SK-N-SH (cell line): Measurements from ENCODE around the gene PAPOLA. TPM values are rescaled to one million over a fixed set of nuclear protein-coding genes. Genes with fewer than 3 reads are reported as not detected.

Experiments used
- CTCF ChIA-PET: fragments of 300-600, 350-600 bp; formaldehyde crosslinking; extraction: SDS; loops from one replicate; lab custom pipeline; 2021; lab: Yijun Ruan, JAX
- POLR2A ChIA-PET: fragments of 350-600 bp; sonication (Branson Sonifier 250); formaldehyde crosslinking; extraction: SDS; loops from one replicate; lab custom pipeline; 2020; ENCODE audit warnings: antibody characterized with exemption, inconsistent platforms; lab: Yijun Ruan, JAX
- DNase-seq: peaks from one replicate; pipeline ENCODE4 v3.0.0; 2012
- H2AFZ ChIP-seq: fragments of 200-600 bp; sonication (generic); 2 replicates; pipeline ENCODE4 v1.8.1; 2016; ENCODE audit warnings: antibody characterized with exemption, mild to moderate bottlenecking, low read depth
- H3F3A ChIP-seq: fragments of 200-600 bp; sonication (generic); replicated peaks from 2 replicates; pipeline ENCODE3; 2016; ENCODE audit warnings: antibody characterized with exemption, mild to moderate bottlenecking; ENCODE audit not compliant: insufficient read depth
- H3K27ac ChIP-seq, 2 experiments: fragments of 200-500 bp in 1 of 2; fragments of 200-600 bp in 1 of 2; sonication (Bioruptor generic) in 1 of 2; sonication (generic), shearing (Covaris generic) in 1 of 2; 2 replicates each; pipeline versions ENCODE4 v1.5.1 to v1.6.1; 2014 to 2016; ENCODE audit warnings: low read depth in 2 of 2, inconsistent platforms in 1 of 2, low read length in 1 of 2, mild to moderate bottlenecking in 1 of 2, mixed read lengths in 1 of 2
- H3K27me3 ChIP-seq: fragments of 200-600 bp; sonication (generic), shearing (Covaris generic); 2 replicates; pipeline ENCODE4 v1.6.1; 2016; ENCODE audit warnings: mixed run types; ENCODE audit not compliant: insufficient read depth
- H3K36me3 ChIP-seq, 2 experiments: fragments of 200-500 bp in 1 of 2; fragments of 200-600 bp in 1 of 2; sonication (Bioruptor generic) in 1 of 2; sonication (generic) in 1 of 2; replicated peaks in 1 of 2; 2 replicates each; pipeline versions ENCODE3 to v1.5.1; 2014 to 2016; ENCODE audit warnings: low read length in 1 of 2, mild to moderate bottlenecking in 1 of 2; ENCODE audit not compliant: insufficient read depth in 2 of 2, control insufficient read depth in 1 of 2
- H3K4me1 ChIP-seq, 2 experiments: fragments of 200-500 bp in 1 of 2; fragments of 200-600 bp in 1 of 2; sonication (Bioruptor generic) in 1 of 2; sonication (generic), shearing (Covaris generic) in 1 of 2; 2 replicates each; pipeline versions ENCODE4 v1.5.1 to v1.6.1; 2014 to 2016; ENCODE audit warnings: low read depth in 1 of 2, low read length in 1 of 2, mixed run types in 1 of 2; ENCODE audit not compliant: insufficient read depth in 2 of 2, control insufficient read depth in 1 of 2
- H3K4me2 ChIP-seq: fragments of 200-600 bp; sonication (generic), shearing (Covaris generic); 2 replicates; pipeline ENCODE4 v1.6.1; 2017; ENCODE audit warnings: mixed run types
- H3K4me3 ChIP-seq, 2 experiments: fragments of 200-500 bp in 1 of 2; fragments of 200-600 bp in 1 of 2; sonication (Bioruptor generic) in 1 of 2; sonication (generic), shearing (Covaris generic) in 1 of 2; 2 replicates each; pipeline versions ENCODE4 v1.5.1 to v1.8.1; 2014 to 2016; ENCODE audit warnings: low read depth in 2 of 2, inconsistent platforms in 1 of 2, low read length in 1 of 2, mild to moderate bottlenecking in 1 of 2, mixed read lengths in 1 of 2, moderate library complexity in 1 of 2
- H3K79me2 ChIP-seq: fragments of 200-600 bp; sonication (generic); 2 replicates; pipeline ENCODE4 v1.8.1; 2017; ENCODE audit warnings: mild to moderate bottlenecking; ENCODE audit not compliant: insufficient read depth
- H3K9ac ChIP-seq: fragments of 200-600 bp; sonication (generic); 2 replicates; pipeline ENCODE4 v1.6.1; 2017; ENCODE audit warnings: mixed run types
- H3K9me2 ChIP-seq: fragments of 200-600 bp; sonication (generic); 2 replicates; pipeline ENCODE4 v1.6.1; 2017; ENCODE audit warnings: mixed run types
- H3K9me3 ChIP-seq: fragments of 200-600 bp; sonication (generic); 2 replicates; pipeline ENCODE4 v1.6.1; 2017; ENCODE audit warnings: mixed run types, mild to moderate bottlenecking, moderate library complexity
- H4K20me1 ChIP-seq: fragments of 200-600 bp; sonication (generic); 2 replicates; pipeline ENCODE4 v1.6.1; 2017; ENCODE audit warnings: mild to moderate bottlenecking, mixed run types; ENCODE audit not compliant: insufficient read depth
- ELF1 ChIP-seq: IDR thresholded peaks from 2 replicates; pipeline ENCODE4 v1.4.0; 2012
- FOSL2 ChIP-seq: IDR thresholded peaks from 2 replicates; pipeline ENCODE4 v1.4.0; 2012; ENCODE audit warnings: low read depth, mild to moderate bottlenecking, moderate library complexity, borderline replicate concordance
- FOXJ3 ChIP-seq: sonication (generic); formaldehyde crosslinking; IDR thresholded peaks from 2 replicates; pipeline ENCODE4 v1.5.1; 2020; ENCODE audit warnings: mild to moderate bottlenecking, missing genetic modification reagents
- FOXM1 ChIP-seq: IDR thresholded peaks from 2 replicates; pipeline ENCODE4 v1.4.0; 2012; ENCODE audit warnings: low read depth, mild to moderate bottlenecking
- GATA2 ChIP-seq: sonication (generic); formaldehyde crosslinking; IDR thresholded peaks from 2 replicates; pipeline ENCODE4 v1.5.0; 2020; ENCODE audit warnings: mild to moderate bottlenecking, missing genetic modification reagents
- MEF2A ChIP-seq: IDR thresholded peaks from 2 replicates; pipeline ENCODE4 v1.4.0; 2012; ENCODE audit warnings: low read depth, borderline replicate concordance
- NFIC ChIP-seq: IDR thresholded peaks from 2 replicates; pipeline ENCODE4 v1.4.0; 2012; ENCODE audit warnings: borderline replicate concordance
- RAD21 ChIP-seq: IDR thresholded peaks from 2 replicates; pipeline ENCODE4 v1.6.1; 2012; ENCODE audit warnings: mild to moderate bottlenecking, low read length
- RCOR1 ChIP-seq: fragments of 150-350 bp; IDR thresholded peaks from 2 replicates; pipeline ENCODE4 v1.6.1; 2017; ENCODE audit warnings: antibody characterized with exemption, low read length
- RFX5 ChIP-seq: IDR thresholded peaks from 2 replicates; pipeline ENCODE4 v1.6.1; 2012; ENCODE audit warnings: mild to moderate bottlenecking, improper control_type of control experiment, low read length
- RXRA ChIP-seq: IDR thresholded peaks from 2 replicates; pipeline ENCODE4 v1.4.0; 2012; ENCODE audit warnings: low read depth, mild to moderate bottlenecking, borderline replicate concordance
- SIN3A ChIP-seq: IDR thresholded peaks from 2 replicates; pipeline ENCODE4 v1.6.1; 2012; ENCODE audit warnings: low read depth, mild to moderate bottlenecking, low read length, moderate library complexity, borderline replicate concordance
- SMC3 ChIP-seq: IDR thresholded peaks from 2 replicates; pipeline ENCODE4 v1.6.1; 2012; ENCODE audit warnings: low read depth, low read length, improper control_type of control experiment
- TEAD4 ChIP-seq: IDR thresholded peaks from 2 replicates; pipeline ENCODE4 v1.4.0; 2012; ENCODE audit warnings: mild to moderate bottlenecking, borderline replicate concordance; ENCODE audit not compliant: insufficient read depth
- WGBS: methylation state at CpG from one replicate; pipeline ENCODE4 v1.1.6; 2017; ENCODE audit warnings: low lambda C conversion rate; 5-methylcytosine and 5-hydroxymethylcytosine counted together
- polyA plus RNA-seq, 3 experiments: library from polyadenylated mRNA; depleted of rRNA; stranded (reverse); fragments of >200 nt; gene quantifications; 2 replicates each; pipeline ENCODE4 v1.2.3, GENCODE V29; 2012
- TF ChIP-seq, protein P1 (sequence below): IDR thresholded peaks from 2 replicates; pipeline ENCODE4 v1.4.0; 2012; ENCODE audit warnings: low read depth, borderline replicate concordance
- TF ChIP-seq, protein P2 (sequence below): IDR thresholded peaks from 2 replicates; pipeline ENCODE4 v1.4.0; 2012; ENCODE audit warnings: low read depth
- TF ChIP-seq, protein P3 (sequence below): fragments of 150-350 bp; IDR thresholded peaks from 2 replicates; pipeline ENCODE4 v1.6.1; 2016; ENCODE audit warnings: mild to moderate bottlenecking, low read depth, low read length
- TF ChIP-seq, protein P4 (sequence below): IDR thresholded peaks from 2 replicates; pipeline ENCODE4; 2012

The PAPOLA gene
- polyA plus RNA-seq, 1 of the 3 experiments (the other 2 are of a cell fraction), result 53.7 TPM

DNA sequence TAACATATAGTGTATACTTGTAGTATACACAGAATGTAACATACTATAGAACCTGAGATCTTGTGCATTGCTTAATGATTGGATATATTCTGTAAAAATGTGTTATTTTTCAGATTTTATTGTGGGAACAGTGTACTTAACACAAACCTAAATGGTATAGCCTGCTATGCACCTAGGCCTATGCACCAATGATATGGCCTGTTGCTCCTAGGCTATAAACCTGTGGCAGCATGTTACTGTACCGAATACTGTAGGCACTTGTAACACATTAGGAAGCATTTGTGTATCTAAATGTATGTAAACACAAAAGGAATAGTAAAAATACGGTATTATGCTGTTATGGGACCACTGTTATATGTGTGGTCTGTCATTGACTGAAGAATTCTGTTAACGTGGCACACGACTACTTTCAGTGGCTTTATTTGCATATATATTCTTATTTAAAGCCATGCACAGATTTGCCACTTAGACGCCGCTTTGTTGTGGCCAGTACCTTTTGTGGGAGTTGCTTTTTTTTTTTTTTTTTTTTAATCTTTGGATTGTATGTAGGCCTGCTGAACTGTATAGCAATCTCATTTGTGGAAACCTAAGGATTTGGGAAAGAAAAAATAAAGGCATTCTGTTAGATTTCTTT, 7.4 kb downstream of the PAPOLA start:
- POLR2A ChIA-PET, result no interaction called here
- Histone ChIP-seq H3K9me3 (no peaks in the 10 kb centered on the region), H3K36me3 (peaks cover 2 to 4% of the 10 kb centered on the region in 2 experiments), H3K27me3 (no peaks in the 10 kb centered on the region), H3K4me3 (no peak overlapping the region), H3K4me2 (no peak overlapping the region), H3K79me2 (peaks cover 100% of the 10 kb centered on the region), H3K27ac (no peak overlapping the region), H3K9ac (no peak overlapping the region), H3F3A (no peaks in the 10 kb centered on the region), H4K20me1 (peaks cover 98% of the 10 kb centered on the region), H2AFZ (no peak overlapping the region), H3K9me2 (no peaks in the 10 kb centered on the region), H3K4me1 (peaks cover 4 to 7% of the 10 kb centered on the region in 2 experiments; a peak in 3 of 4 replicates)
- CTCF ChIA-PET, result no interaction called here
- TF ChIP-seq, protein P1, sequence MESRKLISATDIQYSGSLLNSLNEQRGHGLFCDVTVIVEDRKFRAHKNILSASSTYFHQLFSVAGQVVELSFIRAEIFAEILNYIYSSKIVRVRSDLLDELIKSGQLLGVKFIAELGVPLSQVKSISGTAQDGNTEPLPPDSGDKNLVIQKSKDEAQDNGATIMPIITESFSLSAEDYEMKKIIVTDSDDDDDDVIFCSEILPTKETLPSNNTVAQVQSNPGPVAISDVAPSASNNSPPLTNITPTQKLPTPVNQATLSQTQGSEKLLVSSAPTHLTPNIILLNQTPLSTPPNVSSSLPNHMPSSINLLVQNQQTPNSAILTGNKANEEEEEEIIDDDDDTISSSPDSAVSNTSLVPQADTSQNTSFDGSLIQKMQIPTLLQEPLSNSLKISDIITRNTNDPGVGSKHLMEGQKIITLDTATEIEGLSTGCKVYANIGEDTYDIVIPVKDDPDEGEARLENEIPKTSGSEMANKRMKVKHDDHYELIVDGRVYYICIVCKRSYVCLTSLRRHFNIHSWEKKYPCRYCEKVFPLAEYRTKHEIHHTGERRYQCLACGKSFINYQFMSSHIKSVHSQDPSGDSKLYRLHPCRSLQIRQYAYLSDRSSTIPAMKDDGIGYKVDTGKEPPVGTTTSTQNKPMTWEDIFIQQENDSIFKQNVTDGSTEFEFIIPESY, result no peak
- TF ChIP-seq RAD21 (no peak), NFIC (no peak), FOXJ3 (CRISPR knock-in tag) (no peak), SMC3 (no peak), RFX5 (no peak), MEF2A (no peak), RXRA (no peak)
- WGBS, result 90% methylated on average over 6 of the region's 6 CpGs
- DNase-seq, result no peak

DNA sequence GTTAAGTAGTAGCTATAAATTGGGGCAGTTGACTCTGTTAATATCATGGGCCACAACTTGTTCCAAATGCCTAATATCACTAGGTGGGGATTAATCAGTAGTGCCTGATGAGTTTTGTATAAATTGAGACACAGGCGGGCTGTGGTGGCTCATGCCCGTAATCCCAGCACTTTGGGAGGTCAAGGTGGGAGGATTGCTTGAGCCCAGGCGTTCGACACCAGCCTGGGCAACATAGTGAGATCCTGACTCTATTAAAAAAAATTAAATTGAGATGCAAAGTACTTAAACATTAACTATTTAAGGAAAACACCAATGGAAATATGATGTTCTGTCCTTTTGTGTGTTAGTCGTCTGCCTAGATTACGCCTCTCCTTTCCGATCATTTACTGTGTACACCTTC, 9.0 kb downstream of the PAPOLA start:
- Histone ChIP-seq H3K4me1 (peaks cover 2 to 19% of the 10 kb centered on the region in 2 experiments; a peak in 3 of 4 replicates), H3F3A (no peaks in the 10 kb centered on the region), H4K20me1 (peaks cover 98% of the 10 kb centered on the region), H3K9ac (no peak overlapping the region), H3K9me3 (no peaks in the 10 kb centered on the region), H3K9me2 (no peaks in the 10 kb centered on the region), H3K27me3 (no peaks in the 10 kb centered on the region)
- CTCF ChIA-PET, result no interaction called here
- DNase-seq, result no peak
- 93% methylated on average over 7 of the region's 7 CpGs for WGBS
- POLR2A ChIA-PET, result no interaction called here
- TF ChIP-seq RXRA, result no peak
- TF ChIP-seq ELF1, result no peak
- TF ChIP-seq GATA2, result no peak
- TF ChIP-seq SIN3A, result no peak
- no peak for TF ChIP-seq FOXM1
- TF ChIP-seq, protein P2, sequence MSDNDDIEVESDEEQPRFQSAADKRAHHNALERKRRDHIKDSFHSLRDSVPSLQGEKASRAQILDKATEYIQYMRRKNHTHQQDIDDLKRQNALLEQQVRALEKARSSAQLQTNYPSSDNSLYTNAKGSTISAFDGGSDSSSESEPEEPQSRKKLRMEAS, result no peak
- TF ChIP-seq MEF2A, result no peak
- TF ChIP-seq, protein P3, sequence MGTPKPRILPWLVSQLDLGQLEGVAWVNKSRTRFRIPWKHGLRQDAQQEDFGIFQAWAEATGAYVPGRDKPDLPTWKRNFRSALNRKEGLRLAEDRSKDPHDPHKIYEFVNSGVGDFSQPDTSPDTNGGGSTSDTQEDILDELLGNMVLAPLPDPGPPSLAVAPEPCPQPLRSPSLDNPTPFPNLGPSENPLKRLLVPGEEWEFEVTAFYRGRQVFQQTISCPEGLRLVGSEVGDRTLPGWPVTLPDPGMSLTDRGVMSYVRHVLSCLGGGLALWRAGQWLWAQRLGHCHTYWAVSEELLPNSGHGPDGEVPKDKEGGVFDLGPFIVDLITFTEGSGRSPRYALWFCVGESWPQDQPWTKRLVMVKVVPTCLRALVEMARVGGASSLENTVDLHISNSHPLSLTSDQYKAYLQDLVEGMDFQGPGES, result no peak
- TF ChIP-seq TEAD4, result no peak
- no peak for TF ChIP-seq RCOR1
- no peak for TF ChIP-seq FOSL2
- TF ChIP-seq, protein P4, sequence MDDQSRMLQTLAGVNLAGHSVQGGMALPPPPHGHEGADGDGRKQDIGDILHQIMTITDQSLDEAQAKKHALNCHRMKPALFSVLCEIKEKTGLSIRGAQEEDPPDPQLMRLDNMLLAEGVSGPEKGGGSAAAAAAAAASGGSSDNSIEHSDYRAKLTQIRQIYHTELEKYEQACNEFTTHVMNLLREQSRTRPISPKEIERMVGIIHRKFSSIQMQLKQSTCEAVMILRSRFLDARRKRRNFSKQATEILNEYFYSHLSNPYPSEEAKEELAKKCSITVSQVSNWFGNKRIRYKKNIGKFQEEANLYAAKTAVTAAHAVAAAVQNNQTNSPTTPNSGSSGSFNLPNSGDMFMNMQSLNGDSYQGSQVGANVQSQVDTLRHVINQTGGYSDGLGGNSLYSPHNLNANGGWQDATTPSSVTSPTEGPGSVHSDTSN, result no peak
- TF ChIP-seq RAD21, result no peak
- no peak for TF ChIP-seq NFIC
- TF ChIP-seq, all 33 proteins: peak for 0
- Histone ChIP-seq H3K4me2 (no peak overlapping the region), H3K27ac (no peak overlapping the region), H3K36me3 (peaks cover 0 to 3% of the 10 kb centered on the region in 2 experiments), H3K4me3 (no peak overlapping the region), H2AFZ (no peak overlapping the region), H3K79me2 (peaks cover 100% of the 10 kb centered on the region)
